HL-60 (cell line): ENCODE data around the gene STRA6.

ENCODE experiments used
- CTCF ChIP-seq: IDR thresholded peaks from one replicate; pipeline ENCODE4 v1.5.1; 2011; ENCODE audit warnings: low read length, control low read depth, inconsistent platforms; ENCODE audit not compliant: insufficient read depth
- POLR2AphosphoS5 ChIP-seq: IDR thresholded peaks from 2 replicates; pipeline ENCODE4 v1.6.1; 2012; ENCODE audit warnings: low read depth
- TF ChIP-seq, protein P1 (sequence below): IDR thresholded peaks from 2 replicates; pipeline ENCODE4 v1.6.1; 2012; ENCODE audit warnings: low read depth; ENCODE audit not compliant: insufficient replicate concordance

- TF ChIP-seq CTCF (no peak), POLR2AphosphoS5 (no peak)
- TF ChIP-seq, protein P1, sequence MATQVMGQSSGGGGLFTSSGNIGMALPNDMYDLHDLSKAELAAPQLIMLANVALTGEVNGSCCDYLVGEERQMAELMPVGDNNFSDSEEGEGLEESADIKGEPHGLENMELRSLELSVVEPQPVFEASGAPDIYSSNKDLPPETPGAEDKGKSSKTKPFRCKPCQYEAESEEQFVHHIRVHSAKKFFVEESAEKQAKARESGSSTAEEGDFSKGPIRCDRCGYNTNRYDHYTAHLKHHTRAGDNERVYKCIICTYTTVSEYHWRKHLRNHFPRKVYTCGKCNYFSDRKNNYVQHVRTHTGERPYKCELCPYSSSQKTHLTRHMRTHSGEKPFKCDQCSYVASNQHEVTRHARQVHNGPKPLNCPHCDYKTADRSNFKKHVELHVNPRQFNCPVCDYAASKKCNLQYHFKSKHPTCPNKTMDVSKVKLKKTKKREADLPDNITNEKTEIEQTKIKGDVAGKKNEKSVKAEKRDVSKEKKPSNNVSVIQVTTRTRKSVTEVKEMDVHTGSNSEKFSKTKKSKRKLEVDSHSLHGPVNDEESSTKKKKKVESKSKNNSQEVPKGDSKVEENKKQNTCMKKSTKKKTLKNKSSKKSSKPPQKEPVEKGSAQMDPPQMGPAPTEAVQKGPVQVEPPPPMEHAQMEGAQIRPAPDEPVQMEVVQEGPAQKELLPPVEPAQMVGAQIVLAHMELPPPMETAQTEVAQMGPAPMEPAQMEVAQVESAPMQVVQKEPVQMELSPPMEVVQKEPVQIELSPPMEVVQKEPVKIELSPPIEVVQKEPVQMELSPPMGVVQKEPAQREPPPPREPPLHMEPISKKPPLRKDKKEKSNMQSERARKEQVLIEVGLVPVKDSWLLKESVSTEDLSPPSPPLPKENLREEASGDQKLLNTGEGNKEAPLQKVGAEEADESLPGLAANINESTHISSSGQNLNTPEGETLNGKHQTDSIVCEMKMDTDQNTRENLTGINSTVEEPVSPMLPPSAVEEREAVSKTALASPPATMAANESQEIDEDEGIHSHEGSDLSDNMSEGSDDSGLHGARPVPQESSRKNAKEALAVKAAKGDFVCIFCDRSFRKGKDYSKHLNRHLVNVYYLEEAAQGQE, result no peak
Measured at GRCh38 chr15:74179983-74180880, 22.4 kb downstream of the STRA6 start.
